ENCODE measurements around the gene PLEKHA1.

The PLEKHA1 gene

GRCh38 chr10:122426829-122427228 lies 52.3 kb downstream of the PLEKHA1 start:
- no peak for DNase-seq

- no peak for DNase-seq
These were observed 52.8 kb downstream of the PLEKHA1 start for GRCh38 chr10:122427280-122427679.

GRCh38 chr10:122435212-122435827 lies 60.8 kb downstream of the PLEKHA1 start:
- DNase-seq = peak; percentile 53

GRCh38 chr10:122441961-122442360 lies 67.5 kb downstream of the PLEKHA1 start:
- peak; percentile 28 for DNase-seq

- DNase-seq = no peak
These were observed 71.0 kb downstream of the PLEKHA1 start for GRCh38 chr10:122445469-122445868.

GRCh38 chr10:122445904-122446303 lies 71.4 kb downstream of the PLEKHA1 start:
- DNase-seq = no peak

GRCh38 chr10:122446668-122447423 lies 72.3 kb downstream of the PLEKHA1 start:
- no peak for DNase-seq

- no peak for DNase-seq
These were observed 74.1 kb downstream of the PLEKHA1 start for GRCh38 chr10:122448600-122448999.

- DNase-seq = no peak
These were observed 74.6 kb downstream of the PLEKHA1 start for GRCh38 chr10:122449153-122449552.

GRCh38 chr10:122450353-122450990 lies 76.0 kb downstream of the PLEKHA1 start:
- DNase-seq = no peak

- no peak for DNase-seq
These were observed 79.6 kb downstream of the PLEKHA1 start for GRCh38 chr10:122454071-122454470.

GRCh38 chr10:122454603-122455080 lies 80.1 kb downstream of the PLEKHA1 start, which contains the start of gene ARMS2:
TSS of gene ARMS2 (plus strand) at chr10:122454653. CDS start at chr10:122454728, 75 bp downstream.
- DNase-seq = no peak

- DNase-seq = no peak
These were observed 81.0 kb downstream of the PLEKHA1 start for GRCh38 chr10:122455376-122456079.

- no peak for DNase-seq
These were observed 83.4 kb downstream of the PLEKHA1 start for GRCh38 chr10:122457934-122458333.

GRCh38 chr10:122458693-122459092 lies 84.2 kb downstream of the PLEKHA1 start:
- DNase-seq = no peak

- peak; percentile 69 for DNase-seq
These were observed 85.2 kb downstream of the PLEKHA1 start for GRCh38 chr10:122459561-122460273.

GRCh38 chr10:122460891-122461293 lies 86.4 kb downstream of the PLEKHA1 start:
- DNase-seq = no peak

GRCh38 chr10:122461367-122461728 lies 86.8 kb downstream of the PLEKHA1 start, which contains the start of gene HTRA1:
TSS of gene HTRA1 (plus strand) at chr10:122461553. CDS start at chr10:122461653, 100 bp downstream.
- DNase-seq = peak; percentile 55

- DNase-seq = no peak
These were observed 87.4 kb downstream of the PLEKHA1 start for GRCh38 chr10:122461729-122462532.

GRCh38 chr10:122462533-122463465 lies 88.3 kb downstream of the PLEKHA1 start:
- peak; percentile 33 for DNase-seq
